Stimulated activated CD4-positive, alpha-beta T cell treated with anti-CD3 and anti-CD28 coated beads, Interleukin-4, amount 100 ng/mL, for 24 hours (primary cell): ENCODE data around the gene CUBN.

Experiments
- DNase-seq: peaks from one replicate; pipeline ENCODE4 v3.0.0-alpha.2; 2020

Gene CUBN

DNA sequence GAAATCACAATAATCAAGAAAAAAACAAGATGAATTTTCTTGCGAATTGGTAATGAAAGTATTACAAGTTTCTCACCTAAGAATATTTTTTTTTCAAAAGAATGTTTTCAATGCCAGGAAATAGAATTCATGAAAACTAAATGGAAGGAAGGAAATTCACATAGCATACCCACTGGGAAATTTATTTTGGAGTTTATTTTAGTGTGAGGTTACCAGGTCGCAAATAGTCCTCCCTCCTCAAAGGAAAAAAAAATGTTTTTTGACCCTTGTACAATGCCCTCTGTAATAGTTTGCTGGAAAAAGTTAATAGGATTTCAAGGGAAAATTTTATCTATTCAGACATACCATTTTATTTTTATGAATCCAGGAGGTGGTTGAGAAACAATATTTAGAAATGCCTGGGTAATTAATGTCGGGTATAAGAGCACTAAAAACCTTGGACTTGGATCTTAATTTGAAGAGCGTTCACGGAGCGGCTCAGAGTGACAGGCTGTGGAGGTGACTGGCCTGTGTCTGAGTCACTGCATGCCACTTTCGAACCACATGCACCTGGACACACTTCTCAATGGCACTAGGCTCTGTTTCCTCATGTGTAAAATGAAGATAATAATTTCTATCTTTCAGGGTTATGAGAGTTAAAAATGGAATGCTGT lies 28.2 kb downstream of the CUBN start:
- no peak for DNase-seq

DNA sequence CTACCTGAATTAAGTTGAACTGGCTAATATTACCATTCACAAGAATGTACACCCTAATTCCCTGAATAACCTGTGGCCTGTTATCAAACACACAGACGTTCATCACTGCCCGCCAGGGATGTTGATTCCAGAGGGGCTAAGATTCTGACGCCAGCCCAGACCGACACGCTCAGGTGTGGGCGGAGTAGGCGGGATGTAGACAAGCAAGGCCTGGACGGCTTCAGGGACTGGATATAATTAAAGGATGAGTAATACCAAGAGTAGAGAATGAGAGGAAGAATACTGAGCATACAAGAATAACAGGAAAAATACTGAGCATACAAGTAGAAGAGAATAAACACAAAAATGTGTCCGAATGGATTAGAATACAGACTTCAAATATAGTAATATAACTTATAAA lies 29.0 kb downstream of the CUBN start:
- no peak for DNase-seq

DNA sequence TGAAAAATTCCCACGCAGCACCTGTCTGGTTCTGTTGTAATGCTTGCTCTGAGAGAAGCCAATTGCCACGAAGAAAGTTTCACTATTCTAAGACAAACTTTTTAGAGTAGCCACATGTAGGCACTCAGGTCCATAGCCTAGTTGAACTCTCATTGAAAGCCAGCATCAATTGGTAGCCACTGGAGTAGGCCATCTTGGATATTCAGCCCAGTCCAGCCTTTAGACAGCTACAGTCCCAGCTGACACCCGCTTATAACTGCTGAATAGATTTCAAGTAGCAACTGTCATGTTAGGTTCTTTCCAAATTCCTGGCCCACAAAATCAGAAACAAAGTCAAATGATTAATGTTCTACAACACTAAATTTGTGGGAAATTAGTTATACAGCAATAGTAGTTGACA lies 31.6 kb downstream of the CUBN start:
- no peak for DNase-seq

DNA sequence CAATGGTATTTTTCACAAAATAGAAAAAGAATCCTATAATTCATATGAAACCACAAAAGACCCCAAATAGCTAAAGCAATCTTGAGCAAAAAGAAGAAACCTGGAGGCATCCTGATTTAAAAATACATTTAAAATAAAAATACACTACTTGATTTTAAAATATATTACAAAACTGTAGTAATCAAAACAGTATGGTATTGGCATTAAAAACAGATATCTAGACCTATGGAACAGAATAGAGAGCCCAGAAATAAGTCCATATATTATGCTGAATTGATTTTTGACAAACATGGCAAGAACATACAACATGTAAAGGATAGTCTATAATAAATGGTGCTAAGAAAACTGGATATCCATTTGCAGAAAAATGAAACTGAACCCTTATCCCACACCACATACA lies 34.8 kb downstream of the CUBN start:
- no peak for DNase-seq

DNA sequence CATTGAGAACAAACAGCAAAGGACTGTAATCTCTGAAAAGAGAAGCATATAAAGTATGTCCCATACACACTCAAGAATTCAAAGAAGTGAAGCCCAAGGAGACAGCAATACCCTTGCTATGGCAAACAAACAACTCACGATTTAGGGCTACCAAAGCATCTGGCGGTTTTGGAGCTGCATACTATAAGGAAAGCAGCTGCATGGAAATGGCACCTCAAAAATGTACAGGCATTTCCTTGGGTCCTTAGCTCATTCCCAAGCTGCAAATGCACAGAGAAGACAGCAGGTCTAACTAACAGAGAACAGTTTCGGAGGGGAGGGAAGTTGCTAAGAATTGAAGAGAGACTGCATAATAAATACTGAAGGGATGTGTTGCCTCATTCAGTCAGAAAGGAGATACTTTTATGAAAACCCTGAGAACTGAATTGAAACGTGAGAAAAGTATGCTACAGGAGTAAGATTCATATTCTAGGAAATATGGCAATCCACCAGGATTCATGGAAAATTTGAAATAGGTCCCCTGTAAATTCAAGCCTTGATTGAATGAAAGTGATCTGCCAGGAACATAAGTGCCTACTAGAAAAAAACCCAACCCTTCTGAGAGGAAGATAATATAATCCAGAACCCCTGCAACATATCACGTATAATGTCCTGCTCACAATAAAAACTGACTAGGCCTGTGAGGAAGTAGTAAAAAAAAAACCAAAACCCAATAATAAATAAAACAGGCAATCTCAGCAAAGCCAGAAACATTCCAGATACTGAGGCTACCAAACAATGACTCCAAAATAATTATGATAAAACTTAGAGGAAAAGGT lies 36.4 kb downstream of the CUBN start:
- no peak for DNase-seq

DNA sequence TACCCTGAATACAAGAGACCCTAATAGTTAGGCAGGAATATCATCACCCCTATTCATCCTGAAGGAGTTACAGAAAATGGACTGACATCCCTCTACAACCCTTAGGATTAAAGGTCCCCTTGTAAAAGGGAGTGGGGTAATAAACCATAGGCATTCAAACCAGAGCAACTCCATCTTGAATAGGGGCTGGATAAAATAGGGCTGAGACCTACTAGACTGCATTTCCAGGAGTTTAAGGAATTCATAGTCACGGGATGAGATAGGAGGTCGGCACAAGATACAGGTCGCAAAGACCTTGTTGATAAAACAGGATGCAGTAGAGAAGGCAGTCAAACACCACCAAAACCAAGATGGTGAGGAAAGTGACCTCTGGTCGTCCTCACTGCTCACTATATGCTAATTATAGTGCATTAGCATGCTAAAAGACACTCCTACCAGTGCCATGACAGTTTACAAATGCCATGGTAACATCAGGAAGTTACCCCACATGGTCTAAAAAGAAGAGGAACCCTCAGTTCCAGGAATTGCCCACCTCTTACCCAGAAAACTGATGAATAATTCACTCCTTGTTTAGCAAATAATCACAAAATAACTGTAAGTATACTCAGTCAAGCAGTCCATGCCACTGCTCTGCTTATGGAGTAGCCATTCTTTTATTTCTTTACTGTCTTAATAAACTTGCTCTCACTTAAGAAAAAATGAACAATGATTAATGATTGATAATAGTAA lies 37.2 kb downstream of the CUBN start:
- no peak for DNase-seq

DNA sequence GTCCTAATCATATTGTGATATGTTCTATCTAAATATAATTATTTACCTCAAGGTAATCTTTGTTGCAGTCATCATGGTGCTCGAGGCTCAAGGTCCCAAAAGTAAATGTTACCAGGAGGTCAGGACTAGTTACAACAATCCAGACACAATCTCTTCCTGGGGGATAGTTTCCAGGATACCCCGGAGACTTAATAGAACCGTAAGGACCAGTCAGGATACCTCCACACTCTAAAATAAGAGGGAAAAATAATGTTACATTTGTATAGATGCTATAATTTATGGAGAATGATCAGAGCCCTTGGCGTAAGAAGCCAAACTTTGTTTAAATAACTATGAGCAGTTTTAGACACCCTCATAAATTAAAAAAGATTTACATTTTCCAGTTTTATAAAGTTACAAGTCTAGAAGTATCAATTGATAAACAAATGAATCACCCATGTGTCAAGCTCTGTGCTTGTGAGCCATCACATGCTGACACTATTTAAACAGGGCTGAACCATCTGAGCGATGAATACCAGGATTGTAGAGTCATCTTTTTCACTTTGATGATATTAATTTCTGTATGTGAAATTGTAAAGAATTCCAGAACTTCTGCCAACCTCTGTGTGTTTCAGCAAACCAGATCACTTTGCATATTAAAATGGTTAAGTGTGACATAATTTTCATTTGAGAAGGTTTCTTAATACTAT lies 41.3 kb downstream of the CUBN start:
- DNase-seq = no peak

DNA sequence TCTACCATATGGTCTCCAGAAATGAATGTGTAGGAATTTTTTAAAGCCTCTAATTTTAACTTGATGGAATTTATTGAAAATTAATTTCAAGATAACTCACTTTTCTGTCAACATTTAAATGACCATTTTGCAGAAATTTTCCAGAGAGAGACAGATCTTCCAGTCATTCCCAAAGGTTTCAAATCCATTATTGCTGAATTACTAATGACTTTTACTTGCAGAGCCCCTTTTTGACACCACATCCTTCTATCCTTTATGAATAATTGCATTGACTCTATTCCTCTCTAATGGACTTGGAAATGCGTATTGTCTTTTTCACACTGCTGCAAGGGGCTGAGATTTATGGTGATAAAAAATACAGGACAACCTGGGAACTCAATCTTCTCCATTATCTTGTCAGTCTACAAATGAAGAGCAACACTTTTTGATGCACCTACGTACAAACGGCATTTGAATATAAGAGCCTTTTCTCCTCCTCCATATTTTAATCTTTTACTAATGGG lies 42.7 kb downstream of the CUBN start:
- no peak for DNase-seq

DNA sequence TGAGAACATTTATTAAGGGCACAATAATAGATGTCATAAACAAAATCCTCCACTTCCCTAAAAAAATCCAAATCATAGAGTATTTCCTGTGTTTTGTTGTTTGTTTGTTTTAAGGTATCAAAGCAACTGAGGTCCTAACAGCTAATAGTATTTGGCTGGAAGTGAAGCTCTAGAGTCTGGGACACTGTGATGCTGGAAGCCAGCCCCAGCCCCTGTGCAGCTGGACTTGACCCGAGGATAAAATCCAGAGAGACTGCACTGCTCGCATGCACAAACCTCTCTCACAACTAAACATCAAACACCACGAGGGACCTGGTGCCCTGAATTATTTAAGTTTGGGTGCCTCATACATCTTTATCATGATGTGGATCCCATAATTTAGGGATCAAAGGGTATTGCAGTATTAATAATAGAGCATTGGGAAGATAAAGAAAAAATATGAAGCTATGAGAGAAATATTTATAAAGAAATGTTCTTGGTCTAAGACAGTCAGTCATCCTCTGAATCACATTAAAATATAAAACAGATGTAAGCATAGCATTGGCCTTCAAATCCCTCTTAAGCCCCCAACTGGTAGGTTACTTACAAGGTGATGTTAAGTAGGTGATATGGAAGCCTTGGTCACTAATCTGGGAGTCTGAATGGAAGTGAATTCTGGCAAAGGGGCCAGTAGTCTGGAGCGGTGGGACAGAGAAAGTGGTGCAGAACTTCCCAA lies 44.4 kb downstream of the CUBN start:
- DNase-seq = no peak

DNA sequence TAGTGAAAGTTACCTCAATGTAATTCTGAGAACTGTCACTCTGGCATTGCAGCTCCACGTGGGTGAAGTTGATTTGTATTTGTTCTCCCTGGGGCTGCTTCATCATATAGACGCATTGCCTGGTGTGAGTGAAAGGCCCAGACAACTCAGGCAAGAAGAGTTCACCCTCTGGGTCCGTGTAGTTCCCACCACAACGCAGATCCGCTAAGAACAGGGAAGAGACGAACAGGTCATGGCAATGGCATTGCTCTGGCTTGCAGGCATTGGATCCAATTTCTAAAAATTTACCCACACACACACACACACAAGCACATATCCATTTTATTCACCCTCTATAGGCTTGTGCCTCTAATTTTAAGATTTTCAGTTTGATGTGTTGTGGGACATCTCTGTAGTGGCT lies 45.4 kb downstream of the CUBN start:
- no peak for DNase-seq

DNA sequence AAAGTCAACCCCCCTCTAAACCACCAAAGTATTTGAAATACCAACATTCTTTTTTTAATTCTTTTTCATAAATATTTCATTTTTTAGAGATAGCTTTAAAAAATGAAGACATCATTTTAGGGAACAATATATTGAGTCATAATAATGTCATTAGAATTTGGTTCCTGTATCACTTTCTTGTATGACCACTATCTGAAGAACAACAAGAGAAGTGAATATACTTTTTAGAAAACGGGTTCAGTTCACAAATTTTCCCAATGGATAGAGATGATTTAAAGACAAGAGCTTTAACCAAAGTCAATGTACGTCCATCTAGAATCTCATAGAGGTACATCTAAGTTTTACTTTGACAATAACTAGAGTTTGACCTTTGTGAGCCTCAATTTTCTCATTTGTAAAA lies 48.2 kb downstream of the CUBN start:
- DNase-seq = no peak

DNA sequence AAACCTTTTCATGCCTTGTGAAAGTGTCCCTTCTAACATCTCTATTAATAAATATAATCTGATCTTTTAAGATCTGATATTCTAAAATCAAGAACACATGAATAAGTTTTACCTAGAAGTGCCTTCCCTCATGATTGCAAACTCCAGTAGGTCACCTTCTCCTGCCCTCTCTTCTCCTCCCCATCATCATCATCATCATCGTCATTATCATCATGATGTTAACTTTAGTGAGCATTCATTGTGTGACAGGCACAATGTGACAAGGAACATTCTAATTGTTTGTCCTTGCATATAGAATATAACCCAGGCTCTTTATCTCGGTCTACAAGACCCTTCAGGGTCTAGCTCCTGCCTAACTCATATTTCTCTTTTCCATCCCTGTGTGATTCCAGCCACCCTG lies 51.7 kb downstream of the CUBN start:
- no peak for DNase-seq

DNA sequence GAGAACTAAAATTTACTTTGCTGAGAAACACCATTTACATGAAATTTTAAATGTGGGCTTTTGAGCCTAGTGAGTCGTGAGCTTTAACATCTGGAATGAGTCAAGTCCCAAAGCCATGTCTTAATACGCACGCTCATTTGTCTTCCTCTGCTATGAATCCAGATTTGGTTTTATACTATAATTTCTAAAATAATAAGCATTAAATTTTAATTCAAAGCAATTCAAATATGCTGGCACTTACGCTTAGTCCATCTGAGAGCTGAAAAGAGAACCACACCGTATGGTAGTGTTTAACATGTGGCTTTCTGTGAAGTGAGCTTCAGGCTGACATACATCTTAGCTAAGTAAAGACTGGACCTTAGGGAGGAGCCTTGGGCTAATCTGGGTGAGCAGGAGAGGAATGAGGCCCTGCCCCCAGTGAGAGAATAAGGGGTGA lies 52.2 kb downstream of the CUBN start:
- DNase-seq = no peak

DNA sequence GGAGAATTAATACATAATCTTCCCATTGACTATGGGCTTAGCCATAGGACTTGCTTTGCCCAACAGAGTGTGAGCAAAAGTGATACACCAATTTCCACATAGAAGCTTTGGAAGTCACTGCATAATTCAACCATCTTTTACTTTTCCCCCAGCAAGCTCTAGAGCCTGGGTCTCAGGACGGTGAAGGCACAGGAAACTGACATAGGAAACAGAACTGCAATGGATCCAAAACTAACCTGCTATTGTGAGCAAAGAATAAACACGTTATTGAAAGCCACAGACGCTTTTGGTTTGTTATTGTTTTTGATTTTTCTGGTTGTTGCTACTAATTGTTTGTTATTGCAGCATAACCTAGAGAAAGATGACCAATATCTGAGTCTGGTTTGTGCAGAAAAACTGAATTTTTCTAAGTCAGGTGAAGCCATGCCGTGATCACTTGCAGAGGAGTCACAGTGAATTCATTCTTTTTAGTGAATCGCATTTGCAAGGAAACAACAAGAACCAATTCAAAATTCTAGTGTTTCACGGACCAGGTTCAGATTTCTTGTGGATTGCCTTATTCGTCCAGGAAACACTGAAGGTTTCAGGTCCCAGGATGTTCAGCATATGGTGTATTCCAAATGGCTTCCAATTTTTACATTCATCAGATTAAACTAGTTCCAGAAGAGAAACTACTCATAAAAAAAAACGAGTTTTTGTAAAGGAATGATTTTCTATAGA lies 52.8 kb downstream of the CUBN start:
- no peak for DNase-seq

DNA sequence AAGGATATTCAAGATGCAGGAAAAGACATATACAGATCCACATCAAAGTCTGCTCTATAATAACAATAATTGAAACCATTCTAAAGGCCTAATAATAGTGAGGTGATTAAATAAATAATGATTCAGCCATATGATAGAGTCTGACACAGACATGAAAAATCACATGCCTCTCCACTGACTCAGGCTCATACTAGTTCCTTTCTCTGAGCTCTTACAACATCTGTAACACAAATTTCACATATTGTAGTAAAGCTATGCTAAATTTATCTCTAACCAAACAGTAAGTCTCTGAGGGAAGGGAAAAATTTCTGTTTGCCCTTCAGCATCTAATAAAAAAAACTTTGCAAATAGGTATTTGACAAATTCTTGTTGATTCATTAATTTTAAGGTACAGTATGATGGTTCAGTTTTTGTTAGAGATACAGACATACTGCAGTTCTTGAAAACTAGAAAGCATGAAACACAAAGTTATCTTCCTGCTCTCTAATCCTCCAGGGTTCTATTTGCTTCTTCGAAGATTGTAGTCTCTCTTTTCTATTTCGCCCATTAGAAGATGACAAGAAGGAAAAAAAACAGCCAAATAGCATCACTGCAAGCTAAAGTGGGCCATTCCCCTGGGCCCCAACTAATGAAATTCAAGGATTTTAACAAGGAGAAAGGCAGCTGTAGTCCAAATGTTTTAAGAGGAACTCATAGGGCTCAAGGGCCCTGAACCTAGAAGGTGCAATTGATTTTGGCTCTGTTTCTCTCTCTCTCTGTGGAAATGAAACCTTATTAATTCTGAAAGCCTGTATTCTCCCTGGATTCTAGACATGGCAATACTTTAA lies 53.9 kb downstream of the CUBN start:
- no peak for DNase-seq

DNA sequence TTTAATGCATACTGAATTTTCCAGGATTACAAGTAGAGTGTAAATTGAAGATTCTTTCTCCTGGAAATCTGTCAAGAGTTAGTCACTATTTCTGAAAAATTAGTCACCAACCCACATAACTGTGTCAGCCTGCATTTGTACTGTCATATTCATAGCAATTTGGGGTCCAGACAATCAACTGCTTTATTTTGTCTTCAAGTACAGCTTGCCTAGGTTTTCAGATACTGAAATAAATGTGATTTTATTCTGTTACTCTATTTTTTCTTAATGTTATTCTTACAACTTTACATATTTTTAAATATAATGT lies 55.1 kb downstream of the CUBN start:
- DNase-seq = no peak

DNA sequence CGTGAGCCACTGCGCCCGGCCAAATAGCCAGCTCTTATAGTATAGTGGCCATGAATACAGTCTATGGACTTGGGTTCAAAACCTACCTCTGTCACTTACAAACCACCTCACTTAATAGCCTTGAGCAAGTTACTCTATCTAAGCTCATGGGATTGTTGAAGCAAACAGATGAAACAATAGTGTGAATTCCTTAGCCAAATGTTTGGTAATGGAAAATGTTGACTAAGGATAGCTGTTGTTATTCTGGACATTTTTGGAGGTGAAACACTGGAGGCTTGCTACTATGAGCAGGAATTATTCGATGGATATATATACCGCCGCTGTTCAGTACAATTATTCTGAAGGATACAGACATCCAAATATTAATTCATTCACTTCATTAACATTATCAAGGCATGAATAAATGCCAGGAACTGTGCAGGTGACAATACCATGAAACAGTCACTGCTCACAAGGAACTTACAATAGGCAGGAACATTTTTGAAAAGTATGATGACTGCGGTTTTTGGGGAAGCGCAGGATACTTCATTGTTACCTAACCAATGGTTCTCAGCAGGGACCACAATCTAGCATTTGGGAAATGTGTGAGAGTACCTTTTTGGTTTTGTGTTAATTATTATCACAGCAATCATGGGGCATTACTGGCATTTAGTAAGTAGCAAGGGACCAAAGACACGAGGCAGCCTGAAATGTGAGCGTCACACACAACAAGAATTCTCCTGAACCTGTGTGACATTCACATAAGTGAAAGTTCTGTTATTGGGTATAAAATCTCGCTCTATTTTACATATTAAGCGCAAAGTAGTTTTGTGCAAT lies 55.7 kb downstream of the CUBN start:
- DNase-seq = no peak

DNA sequence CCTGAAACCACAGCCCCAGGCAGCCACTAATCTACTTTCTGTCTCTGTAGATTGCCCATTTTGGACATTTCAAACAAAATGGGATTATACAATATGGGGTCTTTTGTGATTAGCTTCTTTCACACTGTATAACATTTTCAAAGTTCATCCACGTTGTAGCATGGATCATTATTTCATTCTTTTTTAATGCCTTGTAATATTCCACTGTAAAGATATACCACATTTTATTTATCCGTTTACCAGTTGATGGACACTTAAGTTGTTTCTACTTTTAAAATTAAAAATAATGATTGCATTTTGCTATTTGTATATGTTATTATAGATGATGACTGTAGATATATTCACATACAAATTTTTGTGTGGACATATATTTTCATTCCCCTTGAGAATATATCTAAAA lies 60.7 kb downstream of the CUBN start:
- no peak for DNase-seq

DNA sequence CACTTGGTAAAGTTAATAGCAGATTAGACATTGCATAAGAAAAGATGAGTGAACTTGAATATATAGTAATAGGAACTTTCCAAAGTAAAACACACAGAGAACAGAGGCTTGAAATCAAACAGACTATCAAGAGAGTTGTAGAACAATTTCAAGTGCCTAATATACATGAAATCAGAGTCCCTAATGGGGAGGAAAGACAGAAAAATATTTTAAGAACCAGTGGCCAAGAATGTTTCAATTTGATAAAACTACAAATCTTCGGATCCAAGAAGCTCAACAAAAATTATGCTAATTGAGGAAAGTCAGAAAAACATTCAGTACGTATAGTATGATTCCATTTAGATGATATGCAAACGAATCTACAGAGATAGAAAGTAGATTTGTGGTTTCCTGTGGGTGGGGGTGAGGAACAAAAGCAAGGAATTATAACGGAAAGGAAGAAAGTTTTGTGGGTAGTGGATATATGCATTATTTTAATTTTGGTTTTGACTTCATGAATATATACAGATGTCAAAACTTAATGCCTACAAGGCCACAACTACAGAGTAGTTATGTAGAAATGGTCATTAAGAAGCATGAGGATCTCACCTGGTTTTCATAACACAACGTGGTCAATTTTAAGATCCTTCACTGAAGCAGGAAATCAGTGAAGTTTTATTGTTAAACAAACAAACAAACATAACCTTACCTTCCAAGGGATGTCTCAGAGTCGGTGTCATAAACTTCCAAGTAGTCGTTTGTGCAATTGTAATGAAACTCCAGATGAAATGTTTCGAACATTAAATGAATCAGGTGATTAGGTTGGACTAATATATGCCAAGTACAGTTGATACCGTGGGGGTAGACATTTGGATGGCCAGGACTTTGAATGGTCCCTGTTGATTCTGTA lies 62.0 kb downstream of the CUBN start:
- no peak for DNase-seq
